Measurements from ENCODE around the gene GNAQ.
"Not testable (repeated sequence)": the region's sequence is repeated elsewhere in the genome, so short reads cannot be mapped to it uniquely, and the experiment has no call there.

The GNAQ gene

GRCh38 chr9:77719321-77719720 lies 312.3 kb downstream of the GNAQ start:
- in situ Hi-C loops (cut with MboI; ENCODE audit: low sequenced_read_pairs): no loop called here

GRCh38 chr9:77718298-77718640 lies 313.3 kb downstream of the GNAQ start:
- in situ Hi-C loops (cut with MboI; ENCODE audit: low sequenced_read_pairs): not testable (repeated sequence)

GRCh38 chr9:77717608-77718297 lies 313.9 kb downstream of the GNAQ start:
- in situ Hi-C loops (cut with MboI; ENCODE audit: low sequenced_read_pairs): not testable (repeated sequence)

GRCh38 chr9:77714077-77714549 lies 317.5 kb downstream of the GNAQ start:
- in situ Hi-C loops (cut with MboI; ENCODE audit: low sequenced_read_pairs): no loop called here

DNA sequence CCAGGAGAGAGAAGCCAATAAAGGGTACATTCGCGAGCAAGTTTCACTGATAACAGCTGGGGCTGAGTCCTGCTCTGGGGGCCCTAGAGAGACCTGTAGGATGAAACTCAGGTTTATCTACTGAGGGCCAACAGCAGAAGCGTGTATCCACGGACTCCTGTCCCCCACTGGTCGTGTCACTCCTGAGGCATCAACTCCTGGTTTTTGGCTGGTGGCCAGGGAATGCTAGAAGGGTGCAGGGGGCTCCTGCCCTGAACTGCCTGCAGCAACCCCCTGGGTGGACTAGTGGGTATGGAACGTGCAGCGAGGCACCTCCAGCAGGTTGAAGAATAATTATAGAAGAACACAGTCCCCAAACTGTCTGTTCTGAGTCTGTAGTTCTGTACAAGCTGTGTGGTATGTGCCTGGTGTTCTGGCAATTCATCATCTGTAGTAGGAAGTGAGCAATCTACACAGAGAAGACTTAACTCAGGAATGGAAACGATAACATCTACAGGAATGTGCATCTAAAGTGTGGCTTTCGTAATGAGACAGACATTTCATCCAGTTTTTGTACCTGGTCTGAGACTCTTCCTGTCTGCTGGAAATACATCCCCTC lies 319.0 kb downstream of the GNAQ start:
- in situ Hi-C loops (cut with MboI; ENCODE audit: low sequenced_read_pairs): no loop called here

- in situ Hi-C loops (cut with MboI; ENCODE audit: low sequenced_read_pairs): no loop called here
These were observed 320.5 kb downstream of the GNAQ start for GRCh38 chr9:77710965-77711648.

DNA sequence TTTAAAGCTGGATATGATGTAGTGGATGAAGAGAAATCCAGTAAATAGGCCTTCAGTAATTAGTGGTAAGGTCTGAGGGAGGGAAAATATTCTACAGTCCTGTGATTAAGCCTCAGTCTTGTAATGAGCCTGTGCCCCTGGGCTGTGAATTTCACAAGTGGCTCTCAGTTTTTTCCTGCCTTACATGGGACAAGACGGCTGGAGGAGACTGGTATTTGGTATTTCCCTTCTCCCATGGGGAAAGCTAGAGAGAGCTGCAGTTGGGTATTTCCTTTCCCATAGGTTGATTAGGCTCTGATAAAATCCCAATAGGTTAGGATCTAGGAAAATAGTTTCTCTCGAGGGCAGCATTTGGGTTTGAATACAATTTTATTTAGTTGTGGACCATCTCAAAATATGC lies 321.3 kb downstream of the GNAQ start:
- in situ Hi-C loops (cut with MboI; ENCODE audit: low sequenced_read_pairs): no loop called here

GRCh38 chr9:77708064-77708815 lies 323.4 kb downstream of the GNAQ start:
- in situ Hi-C loops (cut with MboI; ENCODE audit: low sequenced_read_pairs): no loop called here

DNA sequence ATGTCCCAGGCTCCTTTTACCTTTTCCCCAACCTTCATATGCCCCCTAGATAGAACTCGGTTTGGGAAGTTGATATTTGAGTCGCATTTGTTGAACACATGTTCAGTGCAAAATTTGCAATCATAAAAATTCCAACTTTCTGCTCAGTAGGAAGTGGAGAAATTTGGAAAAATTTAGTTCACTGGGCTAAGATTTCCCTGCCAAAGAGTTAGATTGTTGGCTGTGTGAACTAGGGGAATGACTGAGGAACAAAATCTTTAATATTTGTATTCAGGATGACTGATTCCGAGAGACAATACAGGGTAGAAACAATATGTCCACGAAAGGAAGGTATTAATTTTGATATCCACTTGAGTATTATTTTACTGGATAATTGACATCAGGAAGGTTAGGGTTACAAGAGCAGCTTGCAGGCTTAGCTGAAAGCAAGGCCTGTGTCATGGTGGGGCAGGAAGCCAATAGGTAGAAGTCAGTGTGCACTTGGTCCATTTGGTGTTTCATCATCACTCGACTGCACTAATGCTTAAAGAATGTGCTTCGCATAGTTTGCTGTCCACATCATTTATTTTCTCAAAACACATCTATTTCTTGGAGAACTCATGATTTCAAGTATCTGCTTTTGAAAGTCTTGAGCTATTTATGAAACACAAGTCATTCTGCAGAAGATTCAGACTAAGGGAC lies 324.1 kb downstream of the GNAQ start:
- in situ Hi-C loops (cut with MboI; ENCODE audit: low sequenced_read_pairs): no loop called here

GRCh38 chr9:77705636-77706035 lies 326.0 kb downstream of the GNAQ start:
- in situ Hi-C loops (cut with MboI; ENCODE audit: low sequenced_read_pairs): no loop called here

GRCh38 chr9:77702521-77703390 lies 328.9 kb downstream of the GNAQ start:
- in situ Hi-C loops (cut with MboI; ENCODE audit: low sequenced_read_pairs): not testable (repeated sequence)

GRCh38 chr9:77697238-77697984 lies 334.2 kb downstream of the GNAQ start:
- in situ Hi-C loops (cut with MboI; ENCODE audit: low sequenced_read_pairs): no loop called here

DNA sequence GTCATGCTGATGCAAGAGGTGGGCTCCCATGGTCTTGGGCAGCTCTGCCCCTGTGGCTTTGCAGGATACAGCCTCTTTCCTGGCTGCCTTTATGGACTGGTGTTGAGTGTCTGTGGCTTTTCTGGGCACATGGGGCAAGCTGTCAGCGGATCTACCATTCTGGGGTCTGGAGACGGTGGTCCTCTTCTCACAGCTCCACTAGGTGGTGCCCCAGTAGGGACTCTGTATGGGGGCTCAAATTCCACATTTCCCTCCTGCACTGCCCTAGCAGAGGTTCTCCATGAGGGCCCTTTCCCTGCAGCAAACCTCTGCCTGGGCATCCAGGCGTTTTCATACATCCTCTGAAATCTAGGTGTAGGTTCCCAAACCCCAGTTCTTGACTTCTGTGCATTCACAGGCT lies 340.9 kb downstream of the GNAQ start:
- in situ Hi-C loops (cut with MboI; ENCODE audit: low sequenced_read_pairs): not testable (repeated sequence)

- in situ Hi-C loops (cut with MboI; ENCODE audit: low sequenced_read_pairs): not testable (repeated sequence)
These were observed 341.5 kb downstream of the GNAQ start for GRCh38 chr9:77690119-77690518.

DNA sequence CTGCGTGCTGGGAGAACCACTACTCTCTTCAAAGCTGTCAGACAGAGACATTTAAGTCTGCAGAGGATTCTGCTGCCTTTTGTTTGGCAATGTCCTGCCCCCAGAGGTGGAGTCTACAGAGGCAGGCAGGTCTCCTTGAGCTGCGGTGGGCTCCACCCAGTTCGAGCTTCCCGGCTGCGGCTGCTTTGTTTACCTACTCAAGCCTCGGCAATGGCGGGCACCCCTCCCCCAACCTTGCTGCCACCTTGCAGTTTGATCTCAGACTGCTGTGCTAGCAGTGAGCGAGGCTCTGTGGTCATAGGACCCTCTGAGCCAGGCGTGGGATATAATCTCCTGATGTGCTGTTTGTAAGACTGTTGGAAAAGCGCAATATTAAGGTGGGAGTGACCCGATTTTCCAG lies 343.9 kb downstream of the GNAQ start:
- in situ Hi-C loops (cut with MboI; ENCODE audit: low sequenced_read_pairs): not testable (repeated sequence)

DNA sequence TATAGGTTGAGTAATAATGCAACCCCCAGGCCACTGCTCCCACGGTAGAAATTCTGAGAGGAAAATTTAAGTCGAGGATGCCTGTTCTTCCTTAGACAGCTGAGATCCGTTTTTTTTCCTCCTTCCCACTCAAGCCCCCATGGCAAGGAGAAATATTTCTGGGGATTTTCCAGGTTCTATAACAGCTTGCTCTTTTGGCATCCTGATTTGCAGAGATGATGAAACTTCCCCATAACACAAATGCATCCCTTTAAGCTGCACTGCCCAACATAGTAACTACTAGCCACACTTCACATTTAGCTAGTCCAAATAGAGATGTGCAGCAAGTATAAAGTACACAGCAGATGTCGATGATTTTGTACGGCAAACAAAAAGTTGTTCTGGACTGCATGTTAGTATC lies 351.0 kb downstream of the GNAQ start:
- in situ Hi-C loops (cut with MboI; ENCODE audit: low sequenced_read_pairs): no loop called here

DNA sequence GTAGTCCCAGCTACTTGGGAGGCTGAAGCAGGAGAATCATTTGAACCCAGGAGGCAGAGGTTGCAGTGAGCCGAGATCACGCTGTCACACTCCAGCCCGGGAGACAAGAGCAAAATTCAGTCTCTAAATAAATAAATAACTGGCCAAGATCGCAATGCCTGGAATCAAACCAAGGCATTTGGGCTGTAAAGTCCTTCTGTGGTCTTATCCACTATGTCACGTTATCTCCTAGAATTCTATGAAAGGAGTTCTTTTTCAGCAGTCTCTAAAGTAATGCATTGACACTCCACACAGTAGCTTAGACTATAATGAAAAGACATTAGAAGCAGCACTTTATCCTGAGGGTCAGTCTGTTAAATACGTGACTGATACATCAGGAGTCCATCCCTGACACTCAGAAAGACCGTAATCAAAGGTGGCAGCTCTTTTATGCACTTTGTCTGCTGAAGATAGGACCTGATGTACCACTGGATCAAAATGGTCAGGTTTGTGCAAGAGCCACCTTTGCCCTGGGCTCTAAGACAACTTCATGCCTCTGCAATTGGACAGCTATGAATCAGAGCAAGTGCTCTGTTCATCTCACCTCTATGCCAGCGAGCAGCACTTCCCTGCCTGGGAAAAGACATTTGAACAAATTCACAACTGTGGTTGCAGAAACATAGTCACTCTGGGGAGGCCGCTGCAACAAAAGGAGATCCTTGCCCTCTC lies 351.8 kb downstream of the GNAQ start:
- in situ Hi-C loops (cut with MboI; ENCODE audit: low sequenced_read_pairs): no loop called here

DNA sequence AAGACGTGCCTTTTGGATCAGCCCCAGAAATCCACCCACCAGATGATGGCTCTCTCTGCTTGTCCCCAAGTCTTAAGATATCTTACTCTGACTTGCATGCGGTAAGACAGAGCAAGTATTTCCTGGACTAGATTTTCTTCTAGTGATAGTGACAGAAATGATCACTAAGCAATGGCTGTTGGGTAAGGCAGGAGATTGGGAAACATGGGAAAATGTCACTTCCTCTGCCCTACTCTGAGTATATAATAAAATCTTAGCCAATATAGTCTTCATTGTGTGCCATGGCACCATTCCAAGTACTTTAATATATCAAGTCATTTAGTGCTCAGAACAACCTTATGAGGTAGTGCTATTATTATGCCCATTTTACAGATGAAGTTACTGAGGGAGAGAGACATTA lies 352.5 kb downstream of the GNAQ start:
- in situ Hi-C loops (cut with MboI; ENCODE audit: low sequenced_read_pairs): no loop called here

All from HL-60/S4 treated with phorbol 12-myristate 13-acetate at 8.2 ng/mL for 4 days and 3 days (cell line).